ENCODE measurements around the gene LSAMP.

DNA sequence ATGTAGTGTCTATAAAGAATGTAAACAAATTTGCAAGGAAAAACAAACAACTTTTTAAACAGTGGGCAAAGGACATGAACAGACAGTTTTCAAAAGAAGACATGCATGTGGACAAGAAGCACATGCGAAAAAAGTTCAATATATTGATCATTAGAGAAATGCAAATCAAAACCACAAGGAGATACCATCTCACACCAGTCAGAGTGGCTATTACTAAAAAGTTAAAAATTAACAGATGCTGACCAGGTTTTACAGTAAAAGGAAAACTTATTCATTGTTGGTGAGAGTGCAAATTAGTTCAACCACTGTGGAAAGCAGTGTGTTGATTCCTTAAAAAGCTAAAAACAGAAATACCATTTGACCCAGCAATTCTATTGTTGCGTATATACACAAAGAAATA is 47.1 kb upstream of the LSAMP start:
- TF ChIP-seq POLR2A (IDR thresholded peaks at IDR 0.05) (no peak), EP300 (IDR thresholded peaks at IDR 0.05) (no peak)
